Measurements from ENCODE around the gene EXOC3L1. TPM values are rescaled to one million over a fixed set of nuclear protein-coding genes. Genes with fewer than 3 reads are reported as not detected.

Gene EXOC3L1
- total and polyA plus RNA-seq, 2 of the 13 experiments (the other 11 are each of a cell fraction or from before 2014, with no cell fraction given) = 0.12 TPM; not detected in 1

- TF ChIP-seq ZNF280D (CRISPR knock-in tag; IDR thresholded peaks at IDR 0.05) (no peak; the same call in 1 of the 2 replicates), JUND (CRISPR knock-in tag; IDR thresholded peaks at IDR 0.05) (peak; percentile 13; the same call in 1 of the 2 replicates), ZNF264 (CRISPR knock-in tag; IDR thresholded peaks at IDR 0.05) (peak; percentile 83; the same call in 1 of the 2 replicates), ZNF414 (CRISPR knock-in tag; IDR thresholded peaks at IDR 0.05) (peak; percentile 37; the same call in 1 of the 2 replicates), THAP8 (CRISPR knock-in tag; IDR thresholded peaks at IDR 0.05; ENCODE audit: borderline replicate concordance) (peak; percentile 65; the same call in 1 of the 2 replicates), CENPBD1 (CRISPR knock-in tag; IDR thresholded peaks at IDR 0.05; ENCODE audit: borderline replicate concordance, low read depth) (no peak; the same call in 1 of the 2 replicates), ZBTB7A (CRISPR knock-in tag; IDR thresholded peaks at IDR 0.05) (0 out of 2 replicates have a peak, but pooled peaks have one; percentile 31), FOXP4 (CRISPR knock-in tag; IDR thresholded peaks at IDR 0.05) (peak; percentile 82), SP2 (CRISPR knock-in tag; IDR thresholded peaks at IDR 0.05) (peak; percentile 89), ZNF18 (CRISPR knock-in tag; IDR thresholded peaks at IDR 0.05; ENCODE audit: insufficient replicate concordance) (no peak), MXD4 (CRISPR knock-in tag; IDR thresholded peaks at IDR 0.05) (peak; percentile 95), ZNF724P (CRISPR knock-in tag; IDR thresholded peaks at IDR 0.05; ENCODE audit: borderline replicate concordance) (no peak; the same call in 1 of the 2 replicates), FOXO4 (CRISPR knock-in tag; conservative IDR thresholded peaks at IDR 0.05) (no peak), STAT5B (CRISPR knock-in tag; IDR thresholded peaks at IDR 0.05) (0 out of 2 replicates have a peak, but pooled peaks have one; percentile 74), KDM5B (CRISPR knock-in tag; IDR thresholded peaks at IDR 0.05; ENCODE audit: borderline replicate concordance) (peak; percentile 56; the same call in 1 of the 2 replicates), SRSF9 (IDR thresholded peaks at IDR 0.05; ENCODE audit: borderline replicate concordance, insufficient read depth, low read depth, low read length, poor library complexity, severe bottlenecking) (no peak), JARID2 (CRISPR knock-in tag; IDR thresholded peaks at IDR 0.05; ENCODE audit: insufficient replicate concordance) (no peak)
Measured at GRCh38 chr16:67226804-67227566, 37.0 kb upstream of the EXOC3L1 start, which contains the start of gene TMEM208 (continued).

All from HepG2 (cell line).